Measurements from ENCODE around the gene CBLN1.

The CBLN1 gene

DNA sequence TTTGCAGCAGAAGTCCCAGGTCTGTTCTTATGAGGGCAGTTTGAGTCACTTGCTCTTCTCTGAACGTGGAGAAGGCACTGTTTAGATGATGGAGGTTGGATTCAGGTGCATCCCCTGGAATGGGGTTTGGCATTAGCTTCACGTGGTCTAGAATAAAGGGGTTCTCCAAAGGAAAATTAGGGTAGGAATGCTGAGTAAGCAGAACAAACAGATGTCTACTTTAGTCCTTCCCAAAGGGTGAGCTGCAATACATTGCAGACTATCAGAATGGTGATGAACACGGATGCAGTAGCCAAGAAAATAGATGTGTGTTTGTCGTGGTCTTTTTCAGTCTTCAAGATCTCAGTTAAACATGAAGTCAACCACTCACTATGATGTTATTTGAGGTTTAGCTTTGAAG, 3.3 kb upstream of the CBLN1 start:
- TF ChIP-seq, protein P1, sequence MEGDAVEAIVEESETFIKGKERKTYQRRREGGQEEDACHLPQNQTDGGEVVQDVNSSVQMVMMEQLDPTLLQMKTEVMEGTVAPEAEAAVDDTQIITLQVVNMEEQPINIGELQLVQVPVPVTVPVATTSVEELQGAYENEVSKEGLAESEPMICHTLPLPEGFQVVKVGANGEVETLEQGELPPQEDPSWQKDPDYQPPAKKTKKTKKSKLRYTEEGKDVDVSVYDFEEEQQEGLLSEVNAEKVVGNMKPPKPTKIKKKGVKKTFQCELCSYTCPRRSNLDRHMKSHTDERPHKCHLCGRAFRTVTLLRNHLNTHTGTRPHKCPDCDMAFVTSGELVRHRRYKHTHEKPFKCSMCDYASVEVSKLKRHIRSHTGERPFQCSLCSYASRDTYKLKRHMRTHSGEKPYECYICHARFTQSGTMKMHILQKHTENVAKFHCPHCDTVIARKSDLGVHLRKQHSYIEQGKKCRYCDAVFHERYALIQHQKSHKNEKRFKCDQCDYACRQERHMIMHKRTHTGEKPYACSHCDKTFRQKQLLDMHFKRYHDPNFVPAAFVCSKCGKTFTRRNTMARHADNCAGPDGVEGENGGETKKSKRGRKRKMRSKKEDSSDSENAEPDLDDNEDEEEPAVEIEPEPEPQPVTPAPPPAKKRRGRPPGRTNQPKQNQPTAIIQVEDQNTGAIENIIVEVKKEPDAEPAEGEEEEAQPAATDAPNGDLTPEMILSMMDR (IDR thresholded peaks at IDR 0.05; ENCODE audit: control insufficient read depth, insufficient read depth, low read depth, low read length, missing control alignments) = no peak
- no peak overlapping the region for H3K4me3 ChIP-seq (ENCODE audit: control insufficient read depth, low read depth, low read length)
- DNase-seq (ENCODE audit: low read depth) = no peak

DNA sequence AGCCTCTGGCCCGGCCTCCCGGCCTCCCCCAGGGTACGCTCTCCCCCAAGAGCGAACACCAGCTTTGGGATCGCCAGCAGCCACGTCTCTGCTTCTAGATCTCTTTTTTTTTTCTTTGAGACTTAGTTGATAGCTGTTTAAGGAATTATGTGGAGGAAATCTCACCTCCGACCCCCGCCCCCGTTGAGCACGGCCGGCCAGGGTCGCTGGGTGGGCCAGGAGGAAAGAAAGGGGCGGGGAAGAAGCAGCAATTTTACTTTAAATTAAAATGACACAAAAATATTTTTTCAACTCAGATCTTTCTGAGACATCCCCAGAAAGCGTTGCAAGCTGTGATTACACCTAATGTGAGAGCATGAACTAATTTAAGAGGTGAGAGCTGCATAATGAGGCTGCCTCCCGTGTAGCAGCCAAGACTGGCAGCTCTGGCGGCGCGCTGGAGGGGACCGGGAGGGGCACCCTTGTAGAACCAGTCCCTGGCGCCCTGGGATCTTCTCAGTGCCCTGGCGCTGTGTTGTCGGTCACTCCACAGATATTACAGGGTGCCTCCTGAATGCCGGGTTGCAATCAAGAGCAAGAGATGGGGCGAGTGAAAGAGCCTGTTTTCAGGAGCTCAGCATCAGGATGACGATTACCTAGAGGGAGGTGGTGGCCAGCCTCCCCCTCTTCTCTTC, 1.9 kb upstream of the CBLN1 start:
- H3K4me3 ChIP-seq (ENCODE audit: control insufficient read depth, low read depth, low read length) = no peak overlapping the region
- TF ChIP-seq, protein P1 (IDR thresholded peaks at IDR 0.05; ENCODE audit: control insufficient read depth, insufficient read depth, low read depth, low read length, missing control alignments) = no peak
- DNase-seq (ENCODE audit: low read depth) = no peak

DNA sequence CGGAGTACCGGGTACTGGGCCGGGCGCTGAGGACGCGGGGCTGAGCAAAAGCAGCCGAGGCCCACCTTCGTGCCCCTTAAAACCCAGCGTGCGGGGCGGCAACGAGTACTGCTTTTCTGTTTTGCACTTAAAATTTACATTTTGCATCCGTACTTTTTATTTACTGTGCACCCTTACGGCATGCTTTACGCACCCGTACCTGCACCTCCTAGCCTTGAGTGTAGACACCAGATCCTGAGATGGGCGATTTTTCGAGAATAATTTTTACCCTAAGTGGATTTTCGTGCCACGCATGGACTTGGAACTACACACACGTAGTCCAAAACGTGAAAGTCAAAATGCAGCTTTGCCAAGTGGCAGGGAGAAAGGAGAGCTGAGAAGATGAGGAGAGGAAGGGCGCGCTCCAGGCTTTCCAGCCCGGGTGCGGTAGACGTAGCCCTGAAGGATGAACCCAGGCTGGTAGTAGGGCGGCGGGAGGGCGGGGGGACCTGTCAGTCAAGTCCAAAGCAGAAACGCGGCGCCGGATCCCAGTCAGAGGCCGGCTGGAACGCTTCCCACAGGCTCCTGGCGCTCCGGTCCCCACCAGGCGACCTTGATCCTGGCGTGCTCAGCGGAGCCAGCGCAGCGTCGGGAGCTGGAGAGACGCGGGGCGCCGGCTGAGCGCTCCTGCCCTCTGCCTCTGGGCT, 1.2 kb upstream of the CBLN1 start:
- TF ChIP-seq, protein P1 (IDR thresholded peaks at IDR 0.05; ENCODE audit: control insufficient read depth, insufficient read depth, low read depth, low read length, missing control alignments) = no peak
- no peak for DNase-seq (ENCODE audit: low read depth)
- H3K4me3 ChIP-seq (ENCODE audit: control insufficient read depth, low read depth, low read length) = no peak overlapping the region

DNA sequence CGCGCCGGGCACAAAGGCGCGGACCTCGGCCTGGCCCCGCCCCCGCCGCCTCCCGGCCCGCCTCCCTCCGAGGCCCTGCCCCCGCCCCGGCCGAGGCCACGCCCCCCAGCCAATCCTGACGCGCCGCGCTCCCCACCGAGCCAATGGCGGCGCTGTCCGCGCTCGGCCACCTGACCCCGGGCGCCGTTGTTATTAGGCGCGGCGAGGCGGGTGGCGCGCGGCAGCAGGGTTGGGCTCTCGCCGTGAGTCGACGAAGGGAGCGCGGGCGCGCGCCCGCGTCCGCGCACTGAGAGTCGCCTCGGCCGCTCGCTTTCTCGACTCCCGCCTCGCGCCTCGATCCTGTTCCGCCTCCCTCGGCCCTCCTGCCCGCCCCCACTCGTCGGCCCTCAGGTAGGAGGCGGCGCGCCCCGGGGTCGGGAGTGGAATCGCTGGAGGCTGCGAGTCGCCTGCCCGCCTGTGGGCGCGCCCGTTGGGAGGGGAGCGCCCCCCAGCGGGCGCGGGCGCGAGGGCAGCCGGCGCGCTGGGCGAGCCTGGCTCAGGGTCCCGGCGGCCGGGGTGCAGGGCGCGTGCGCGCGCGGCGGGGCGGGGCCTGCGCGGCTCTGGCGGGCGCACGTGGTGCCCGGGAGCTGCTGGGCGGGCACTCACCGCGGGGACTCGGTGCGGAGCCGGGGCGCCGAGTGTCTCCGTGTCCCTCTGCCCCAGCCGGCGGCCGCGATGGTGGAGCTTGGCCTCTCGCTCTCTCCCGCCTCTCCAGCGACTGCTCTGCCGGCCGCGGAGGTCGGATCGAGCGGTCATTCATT, 405 bp upstream of the CBLN1 start:
- H3K4me3 ChIP-seq (ENCODE audit: control insufficient read depth, low read depth, low read length) = no peak overlapping the region; the same call in 1 of the 2 replicates
- TF ChIP-seq, protein P1 (IDR thresholded peaks at IDR 0.05; ENCODE audit: control insufficient read depth, insufficient read depth, low read depth, low read length, missing control alignments) = no peak
- no peak for DNase-seq (ENCODE audit: low read depth)

DNA sequence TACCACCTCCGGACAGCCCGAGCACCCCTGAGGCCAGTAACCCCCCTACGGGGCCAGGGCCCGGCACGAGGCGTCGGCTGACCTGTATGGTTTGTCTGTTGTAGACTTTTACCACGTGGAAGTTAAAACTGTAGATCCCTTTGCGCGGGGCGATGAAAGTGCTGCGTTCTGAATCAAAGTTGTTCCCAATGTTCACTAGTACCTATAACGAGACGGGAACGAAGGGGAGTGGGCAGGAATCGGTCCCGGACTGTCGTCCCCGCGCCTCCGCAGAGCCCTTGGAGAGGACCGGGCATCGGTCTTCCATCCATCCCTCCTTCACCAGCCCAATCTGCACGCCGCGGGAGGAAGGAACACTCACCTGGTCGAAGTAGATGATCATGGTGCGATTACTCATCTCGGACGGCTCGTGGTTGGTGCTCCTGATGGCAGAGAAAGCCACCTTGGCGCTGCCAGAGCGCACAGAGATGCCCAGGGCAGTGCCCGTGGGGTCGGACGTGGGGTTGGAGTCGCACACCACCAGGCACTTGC, 732 bp downstream of the CBLN1 start:
- no peak for DNase-seq (ENCODE audit: low read depth)
- TF ChIP-seq, protein P1 (IDR thresholded peaks at IDR 0.05; ENCODE audit: control insufficient read depth, insufficient read depth, low read depth, low read length, missing control alignments) = no peak
- no peak overlapping the region for H3K4me3 ChIP-seq (ENCODE audit: control insufficient read depth, low read depth, low read length)

DNA sequence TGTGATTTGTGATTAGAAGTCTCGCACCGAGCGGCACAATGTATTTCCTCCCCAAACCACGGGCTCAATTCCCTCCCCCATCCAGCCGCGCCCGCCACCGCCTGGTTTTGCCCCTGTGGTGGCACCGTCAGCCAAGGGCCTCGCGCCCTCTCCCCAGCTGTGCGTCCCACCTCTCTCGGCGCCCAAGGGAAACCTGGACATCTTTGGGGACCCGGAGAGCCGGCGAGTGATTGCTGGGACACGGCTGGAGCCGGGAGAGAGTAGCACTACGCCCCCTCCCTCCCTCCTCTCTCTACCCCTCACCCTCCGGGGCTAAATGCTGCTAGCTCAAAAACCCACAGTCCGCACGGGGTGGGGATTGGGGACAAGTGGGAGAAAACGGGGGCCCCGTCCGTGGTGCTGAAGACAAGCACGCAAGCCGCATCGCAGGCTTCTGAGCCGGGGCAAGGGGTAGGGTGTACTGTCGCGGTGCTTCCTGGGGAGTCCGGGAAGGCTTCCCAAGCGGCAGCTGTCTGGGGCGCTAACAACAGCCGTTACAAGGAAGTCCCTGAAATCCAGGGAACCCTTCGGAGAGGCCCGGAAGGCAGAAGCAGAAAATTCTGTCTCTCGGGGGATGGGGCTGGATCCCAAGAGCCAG, 1.4 kb downstream of the CBLN1 start:
- no peak overlapping the region for H3K4me3 ChIP-seq (ENCODE audit: control insufficient read depth, low read depth, low read length)
- no peak for DNase-seq (ENCODE audit: low read depth)
- TF ChIP-seq, protein P1 (IDR thresholded peaks at IDR 0.05; ENCODE audit: control insufficient read depth, insufficient read depth, low read depth, low read length, missing control alignments) = no peak

Data from AG09309 (cell line).